ENCODE measurements around the gene RPP30. TPM values are rescaled to one million over a fixed set of nuclear protein-coding genes. Genes with fewer than 3 reads are reported as not detected.

RPP30 gene
- total and polyA plus RNA-seq, 2 experiments from 2014 or later, result 89.7 to 142 TPM

GRCh38 chr10:90884431-90884830 is 12.7 kb downstream of the RPP30 start (continued):
- TF ChIP-seq ZNF462 (CRISPR knock-in tag; IDR thresholded peaks at IDR 0.05) (no peak), NANOG (IDR thresholded peaks at IDR 0.05; ENCODE audit: borderline replicate concordance) (no peak)

GRCh38 chr10:90885176-90885575 is 13.4 kb downstream of the RPP30 start:
- H3K4me3 Mint-ChIP-seq, result no peak overlapping the region
- ATAC-seq (no peak), DNase-seq (ENCODE audit: low spot score) (no peak)
- Histone ChIP-seq H3K79me2 (replicated peaks; ENCODE audit: insufficient read depth) (no peaks in the 10 kb centered on the region), H3K9me2 (ENCODE audit: insufficient read depth) (no peaks in the 10 kb centered on the region), H3K36me3 (ENCODE audit: insufficient read depth) (peaks cover 35% of the 10 kb centered on the region), H2AFZ (no peak overlapping the region), H3K4me3 (no peak overlapping the region), H3F3A (replicated peaks; ENCODE audit: low read depth) (no peaks in the 10 kb centered on the region), H4K20me1 (replicated peaks; ENCODE audit: insufficient read depth) (peaks cover 20% of the 10 kb centered on the region), H3K27me3 (ENCODE audit: insufficient read depth) (no peaks in the 10 kb centered on the region), H3K4me2 (no peak overlapping the region), H3K27ac (ENCODE audit: low read depth) (no peak overlapping the region), H3K4me1 (ENCODE audit: insufficient read depth) (no peaks in the 10 kb centered on the region)
- H3K4me1 Mint-ChIP-seq, result no peaks in the 10 kb centered on the region
- no peaks in the 10 kb centered on the region for H3K9me3 Mint-ChIP-seq
- TF ChIP-seq JUNB (IDR thresholded peaks at IDR 0.05; ENCODE audit: unreplicated experiment) (no peak), ZNF114 (CRISPR knock-in tag; IDR thresholded peaks at IDR 0.05) (no peak), ZNF331 (CRISPR knock-in tag; IDR thresholded peaks at IDR 0.05; ENCODE audit: low read depth) (no peak), POLR2AphosphoS5 (IDR thresholded peaks at IDR 0.05; ENCODE audit: low read depth) (no peak), ZNF462 (CRISPR knock-in tag; IDR thresholded peaks at IDR 0.05) (no peak), NANOG (IDR thresholded peaks at IDR 0.05; ENCODE audit: borderline replicate concordance) (no peak), CREB1 (CRISPR knock-in tag; IDR thresholded peaks at IDR 0.05; ENCODE audit: low read depth) (no peak), EZH2 (IDR thresholded peaks at IDR 0.05; ENCODE audit: low read depth, unreplicated experiment) (no peak)
- H3K27me3 Mint-ChIP-seq (ENCODE audit: insufficient read depth, low read depth, poor library complexity), result peaks cover 2% of the 10 kb centered on the region
- no peak overlapping the region for H3K27ac Mint-ChIP-seq
- peaks cover 59% of the 10 kb centered on the region for H3K36me3 Mint-ChIP-seq (ENCODE audit: low read depth)

All from GM23338 (cell line).